SK-N-SH (cell line): ENCODE results near the gene SMIM10.

Experiments
- CHD2 ChIP-seq: fragments of 150-350 bp; IDR thresholded peaks from 2 replicates; pipeline ENCODE4 v1.6.1; 2018; ENCODE audit warnings: low read length; ENCODE audit not compliant: partially characterized antibody
- CTCF ChIP-seq: fragments of 200-600 bp; sonication (generic); IDR thresholded peaks from 2 replicates; pipeline ENCODE4 v1.6.1; 2017; ENCODE audit warnings: antibody characterized with exemption, mild to moderate bottlenecking, moderate library complexity
- EP300 ChIP-seq, 2 experiments: IDR thresholded peaks; 2 replicates each; pipeline versions ENCODE4 v1.4.0 to v1.6.1; 2012; ENCODE audit warnings: borderline replicate concordance in 1 of 2, low read depth in 1 of 2, low read length in 1 of 2
- POLR2AphosphoS5 ChIP-seq: IDR thresholded peaks from 2 replicates; pipeline ENCODE4 v1.6.1; 2012; ENCODE audit warnings: low read depth, low read length
- RFX5 ChIP-seq: IDR thresholded peaks from 2 replicates; pipeline ENCODE4 v1.6.1; 2012; ENCODE audit warnings: mild to moderate bottlenecking, improper control_type of control experiment, low read length
- RXRA ChIP-seq: IDR thresholded peaks from 2 replicates; pipeline ENCODE4 v1.4.0; 2012; ENCODE audit warnings: low read depth, mild to moderate bottlenecking, borderline replicate concordance
- SMC3 ChIP-seq: IDR thresholded peaks from 2 replicates; pipeline ENCODE4 v1.6.1; 2012; ENCODE audit warnings: low read depth, low read length, improper control_type of control experiment
- TAF1 ChIP-seq: IDR thresholded peaks from 2 replicates; pipeline ENCODE4 v1.6.1; 2012; ENCODE audit warnings: low read depth, mild to moderate bottlenecking, low read length, moderate library complexity, borderline replicate concordance
- YY1 ChIP-seq: IDR thresholded peaks from 2 replicates; pipeline ENCODE4 v1.4.0; 2012; ENCODE audit warnings: low read depth, mild to moderate bottlenecking
- TF ChIP-seq, protein P1 (sequence below): IDR thresholded peaks from 2 replicates; pipeline ENCODE4 v1.4.0; 2012; ENCODE audit warnings: low read depth
- TF ChIP-seq, protein P2 (sequence below): IDR thresholded peaks from 2 replicates; pipeline ENCODE4 v1.6.1; 2012; ENCODE audit warnings: mild to moderate bottlenecking, low read depth, low read length, moderate library complexity

- TF ChIP-seq CTCF (no peak), SMC3 (no peak), RXRA (no peak), YY1 (no peak), POLR2AphosphoS5 (no peak), CHD2 (no peak), EP300 (IDR thresholded peaks at IDR 0.05; ENCODE audit: borderline replicate concordance in 1 of 2, low read depth in 1 of 2, low read length in 1 of 2) (no peak), RFX5 (no peak), TAF1 (no peak)
- TF ChIP-seq, protein P1, sequence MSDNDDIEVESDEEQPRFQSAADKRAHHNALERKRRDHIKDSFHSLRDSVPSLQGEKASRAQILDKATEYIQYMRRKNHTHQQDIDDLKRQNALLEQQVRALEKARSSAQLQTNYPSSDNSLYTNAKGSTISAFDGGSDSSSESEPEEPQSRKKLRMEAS, result no peak
- TF ChIP-seq, protein P2, sequence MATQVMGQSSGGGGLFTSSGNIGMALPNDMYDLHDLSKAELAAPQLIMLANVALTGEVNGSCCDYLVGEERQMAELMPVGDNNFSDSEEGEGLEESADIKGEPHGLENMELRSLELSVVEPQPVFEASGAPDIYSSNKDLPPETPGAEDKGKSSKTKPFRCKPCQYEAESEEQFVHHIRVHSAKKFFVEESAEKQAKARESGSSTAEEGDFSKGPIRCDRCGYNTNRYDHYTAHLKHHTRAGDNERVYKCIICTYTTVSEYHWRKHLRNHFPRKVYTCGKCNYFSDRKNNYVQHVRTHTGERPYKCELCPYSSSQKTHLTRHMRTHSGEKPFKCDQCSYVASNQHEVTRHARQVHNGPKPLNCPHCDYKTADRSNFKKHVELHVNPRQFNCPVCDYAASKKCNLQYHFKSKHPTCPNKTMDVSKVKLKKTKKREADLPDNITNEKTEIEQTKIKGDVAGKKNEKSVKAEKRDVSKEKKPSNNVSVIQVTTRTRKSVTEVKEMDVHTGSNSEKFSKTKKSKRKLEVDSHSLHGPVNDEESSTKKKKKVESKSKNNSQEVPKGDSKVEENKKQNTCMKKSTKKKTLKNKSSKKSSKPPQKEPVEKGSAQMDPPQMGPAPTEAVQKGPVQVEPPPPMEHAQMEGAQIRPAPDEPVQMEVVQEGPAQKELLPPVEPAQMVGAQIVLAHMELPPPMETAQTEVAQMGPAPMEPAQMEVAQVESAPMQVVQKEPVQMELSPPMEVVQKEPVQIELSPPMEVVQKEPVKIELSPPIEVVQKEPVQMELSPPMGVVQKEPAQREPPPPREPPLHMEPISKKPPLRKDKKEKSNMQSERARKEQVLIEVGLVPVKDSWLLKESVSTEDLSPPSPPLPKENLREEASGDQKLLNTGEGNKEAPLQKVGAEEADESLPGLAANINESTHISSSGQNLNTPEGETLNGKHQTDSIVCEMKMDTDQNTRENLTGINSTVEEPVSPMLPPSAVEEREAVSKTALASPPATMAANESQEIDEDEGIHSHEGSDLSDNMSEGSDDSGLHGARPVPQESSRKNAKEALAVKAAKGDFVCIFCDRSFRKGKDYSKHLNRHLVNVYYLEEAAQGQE, result no peak
Measured at GRCh38 chrX:134982748-134983147, 8.0 kb upstream of the SMIM10 start.
